ENCODE measurements around the gene GTPBP4. TPM values are rescaled to one million over a fixed set of nuclear protein-coding genes. Genes with fewer than 3 reads are reported as not detected.

The GTPBP4 gene
- total and polyA plus RNA-seq, 2 of the 13 experiments (the other 11 are each of a cell fraction or from before 2014, with no cell fraction given): 24.1 to 85.5 TPM

DNA sequence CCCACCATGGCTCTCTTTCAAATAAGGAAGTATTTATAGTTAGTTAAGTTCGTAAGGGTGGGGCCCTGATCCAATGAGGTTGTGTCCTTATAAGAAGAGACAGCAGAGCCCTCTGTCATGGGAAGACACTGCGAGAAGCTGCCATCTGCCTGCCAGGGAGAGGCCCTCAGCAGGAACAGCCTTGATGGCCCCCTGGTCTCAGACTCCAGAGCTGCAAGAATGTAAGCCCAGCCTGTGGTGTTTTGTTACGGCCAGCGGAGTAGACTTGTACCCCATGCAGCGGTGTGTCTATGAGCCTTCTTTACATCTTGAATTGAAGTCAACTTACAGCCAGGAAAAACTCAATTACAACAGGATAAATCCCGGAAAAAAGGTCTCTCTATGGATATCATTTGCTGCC is 42.5 kb upstream of the GTPBP4 start:
- Histone ChIP-seq H3K27ac (ENCODE audit: extremely low read length, insufficient read depth, low read length) (no peak overlapping the region), H3K4me2 (ENCODE audit: low read depth, low read length) (no peak overlapping the region), H3K36me3 (replicated peaks in 1 of 2; ENCODE audit: control insufficient read depth in 1 of 2, insufficient read depth in 2 of 2, low read length in 2 of 2) (no peaks in the 10 kb centered on the region), H2AFZ (ENCODE audit: low read length) (no peak overlapping the region), H3K9ac (ENCODE audit: insufficient read depth, low read depth, low read length) (no peak overlapping the region), H3K9me3 (ENCODE audit: low read length) (no peaks in the 10 kb centered on the region), H3K4me1 (ENCODE audit: insufficient read depth, low read length) (peaks cover 26% of the 10 kb centered on the region), H3K79me2 (ENCODE audit: insufficient read depth, low read length) (no peaks in the 10 kb centered on the region), H3K27me3 (ENCODE audit: control insufficient read depth in 1 of 2, insufficient read depth in 2 of 2, low read length in 2 of 2) (peaks cover 3 to 43% of the 10 kb centered on the region in 2 experiments), H4K20me1 (ENCODE audit: insufficient read depth, low read length) (no peaks in the 10 kb centered on the region), H3K4me3 (replicated peaks in 1 of 3; ENCODE audit: insufficient read depth in 1 of 3, low read depth in 2 of 3, low read length in 3 of 3) (no peak overlapping the region)
- 19% methylated on average over 3 of the region's 6 CpGs for WGBS (ENCODE audit: low lambda C conversion rate)
- no peak for FAIRE-seq
- no peak for DNase-seq (ENCODE audit: low spot score)
- ATAC-seq: peak; percentile 26; the same call in 1 of the 3 replicates
- BruUV-seq (replicated peaks): no TSS peak
- intact Hi-C loops (cut with micrococcal nuclease; ENCODE audit: unreplicated experiment) (no loop called here), in situ Hi-C loops (cut with HindIII; ENCODE audit: extremely low pct_ligation_motif_present, low pct_unique_long_range_greater_than_20kb) (no loop called here)
- CTCF ChIA-PET (ENCODE audit: low intra/inter-chr PET ratio, low total read pairs): no interaction called here
- POLR2A ChIA-PET: no interaction called here
- TF ChIP-seq KLF6 (CRISPR knock-in tag; IDR thresholded peaks at IDR 0.05) (no peak), ARNTL (CRISPR knock-in tag; IDR thresholded peaks at IDR 0.05) (no peak), SNAPC2 (CRISPR knock-in tag; IDR thresholded peaks at IDR 0.05) (no peak), SOX5 (CRISPR knock-in tag; IDR thresholded peaks at IDR 0.05; ENCODE audit: borderline replicate concordance) (no peak), KDM4B (CRISPR knock-in tag; IDR thresholded peaks at IDR 0.05) (no peak), SP4 (CRISPR knock-in tag; IDR thresholded peaks at IDR 0.05) (no peak), ZNF597 (CRISPR knock-in tag; IDR thresholded peaks at IDR 0.05) (no peak), CHD4 (IDR thresholded peaks at IDR 0.05; ENCODE audit: borderline replicate concordance, low read length) (no peak), BCLAF1 (IDR thresholded peaks at IDR 0.05) (no peak), DMTF1 (CRISPR knock-in tag; IDR thresholded peaks at IDR 0.05) (no peak), ZFP36 (IDR thresholded peaks at IDR 0.05; ENCODE audit: borderline replicate concordance, low read depth, low read length, partially characterized antibody) (no peak), DNMT3B (CRISPR knock-in tag; conservative IDR thresholded peaks at IDR 0.05) (no peak), ZNF414 (CRISPR knock-in tag; IDR thresholded peaks at IDR 0.05) (no peak), U2AF1 (optimal IDR thresholded peaks at IDR 0.05; ENCODE audit: low read depth, low read length) (no peak), EED (CRISPR knock-in tag; IDR thresholded peaks at IDR 0.05) (no peak), ZNF33B (CRISPR knock-in tag; IDR thresholded peaks at IDR 0.05) (no peak)
- TF ChIP-seq, protein P1, sequence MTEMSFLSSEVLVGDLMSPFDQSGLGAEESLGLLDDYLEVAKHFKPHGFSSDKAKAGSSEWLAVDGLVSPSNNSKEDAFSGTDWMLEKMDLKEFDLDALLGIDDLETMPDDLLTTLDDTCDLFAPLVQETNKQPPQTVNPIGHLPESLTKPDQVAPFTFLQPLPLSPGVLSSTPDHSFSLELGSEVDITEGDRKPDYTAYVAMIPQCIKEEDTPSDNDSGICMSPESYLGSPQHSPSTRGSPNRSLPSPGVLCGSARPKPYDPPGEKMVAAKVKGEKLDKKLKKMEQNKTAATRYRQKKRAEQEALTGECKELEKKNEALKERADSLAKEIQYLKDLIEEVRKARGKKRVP (CRISPR knock-in tag; IDR thresholded peaks at IDR 0.05): no peak

All from HepG2 (cell line).